ENCODE data around the gene DDX20. TPM values are rescaled to one million over a fixed set of nuclear protein-coding genes. Genes with fewer than 3 reads are reported as not detected.

DDX20 gene
- total RNA-seq, 4 donors from 2014 or later = 9.5 to 19.9 (median 13.1) TPM

DNA sequence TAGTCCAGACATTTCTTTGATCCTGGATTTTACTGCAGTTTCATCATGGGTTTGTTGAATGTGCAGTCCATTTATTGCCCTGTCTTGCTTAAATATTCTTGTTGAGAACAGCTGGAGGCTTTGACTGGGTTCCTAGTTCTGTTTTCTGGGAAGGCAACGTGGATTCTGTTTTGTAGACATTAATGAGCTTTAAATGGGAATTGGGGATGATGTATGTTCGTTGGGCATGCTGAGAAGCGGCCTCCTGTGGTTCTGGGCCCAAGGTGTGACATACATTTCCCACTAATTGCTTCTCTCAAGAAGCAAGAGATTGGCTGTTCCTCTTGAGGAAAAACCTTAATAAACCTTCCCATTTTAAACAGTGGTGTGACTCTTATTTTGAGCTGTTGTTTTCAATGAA is 39.4 kb upstream of the DDX20 start:
- Histone ChIP-seq H3K27ac (replicated peaks in 1 of 4) (no peak overlapping the region), H3K9me3 (no peaks in the 10 kb centered on the region), H3K4me3 (no peak overlapping the region), H3K4me1 (peaks cover 25 to 35% (median 31%) of the 10 kb centered on the region in 4 donors), H3K27me3 (no peaks in the 10 kb centered on the region), H3K36me3 (peaks cover 0 to 31% (median 16%) of the 10 kb centered on the region in 4 donors)
- intact Hi-C loops (cut with DNase I) = no loop called here
- 48% methylated on average over 3 of the region's 3 CpGs for WGBS
- no peak for DNase-seq (ENCODE audit: extremely low spot score)
- no peak for TF ChIP-seq POLR2A (IDR thresholded peaks at IDR 0.05; ENCODE audit: low read depth)
- TF ChIP-seq, protein P1, sequence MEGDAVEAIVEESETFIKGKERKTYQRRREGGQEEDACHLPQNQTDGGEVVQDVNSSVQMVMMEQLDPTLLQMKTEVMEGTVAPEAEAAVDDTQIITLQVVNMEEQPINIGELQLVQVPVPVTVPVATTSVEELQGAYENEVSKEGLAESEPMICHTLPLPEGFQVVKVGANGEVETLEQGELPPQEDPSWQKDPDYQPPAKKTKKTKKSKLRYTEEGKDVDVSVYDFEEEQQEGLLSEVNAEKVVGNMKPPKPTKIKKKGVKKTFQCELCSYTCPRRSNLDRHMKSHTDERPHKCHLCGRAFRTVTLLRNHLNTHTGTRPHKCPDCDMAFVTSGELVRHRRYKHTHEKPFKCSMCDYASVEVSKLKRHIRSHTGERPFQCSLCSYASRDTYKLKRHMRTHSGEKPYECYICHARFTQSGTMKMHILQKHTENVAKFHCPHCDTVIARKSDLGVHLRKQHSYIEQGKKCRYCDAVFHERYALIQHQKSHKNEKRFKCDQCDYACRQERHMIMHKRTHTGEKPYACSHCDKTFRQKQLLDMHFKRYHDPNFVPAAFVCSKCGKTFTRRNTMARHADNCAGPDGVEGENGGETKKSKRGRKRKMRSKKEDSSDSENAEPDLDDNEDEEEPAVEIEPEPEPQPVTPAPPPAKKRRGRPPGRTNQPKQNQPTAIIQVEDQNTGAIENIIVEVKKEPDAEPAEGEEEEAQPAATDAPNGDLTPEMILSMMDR (IDR thresholded peaks at IDR 0.05) = no peak
- no peak for TF ChIP-seq EP300 (IDR thresholded peaks at IDR 0.05)
- TF ChIP-seq POLR2AphosphoS5 (IDR thresholded peaks at IDR 0.05) = no peak

DNA sequence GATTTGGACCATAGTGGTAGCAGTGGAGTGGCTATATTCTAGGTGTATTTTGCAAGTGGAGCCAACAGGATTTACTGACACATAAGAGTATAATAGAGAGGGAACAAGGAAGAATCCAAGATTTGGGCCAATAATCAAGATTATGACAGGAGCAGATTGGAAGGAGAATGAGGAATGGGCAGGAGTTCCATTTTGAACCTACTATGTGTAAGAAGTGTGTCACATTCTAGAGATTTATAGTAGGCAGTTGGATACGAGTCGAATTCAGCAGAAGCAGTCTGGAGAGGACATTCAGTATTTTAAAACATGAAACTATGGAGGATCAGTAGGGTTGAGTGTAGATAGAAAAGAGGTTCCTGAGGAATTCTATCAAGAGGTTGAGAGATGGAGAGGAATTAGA is 38.3 kb upstream of the DDX20 start:
- TF ChIP-seq POLR2A (IDR thresholded peaks at IDR 0.05; ENCODE audit: low read depth) (no peak), POLR2AphosphoS5 (IDR thresholded peaks at IDR 0.05) (no peak)
- TF ChIP-seq, protein P1 (IDR thresholded peaks at IDR 0.05) = no peak
- 96% methylated on average over 2 of the region's 2 CpGs for WGBS
- Histone ChIP-seq H3K9me3 (no peaks in the 10 kb centered on the region), H3K36me3 (peaks cover 0 to 21% (median 11%) of the 10 kb centered on the region in 4 donors), H3K4me3 (no peak overlapping the region), H3K27me3 (no peaks in the 10 kb centered on the region), H3K4me1 (peaks cover 36 to 46% (median 42%) of the 10 kb centered on the region in 4 donors), H3K27ac (replicated peaks in 1 of 4) (no peak overlapping the region)
- no peak for DNase-seq (ENCODE audit: extremely low spot score)
- intact Hi-C loops (cut with DNase I) = no loop called here

DNA sequence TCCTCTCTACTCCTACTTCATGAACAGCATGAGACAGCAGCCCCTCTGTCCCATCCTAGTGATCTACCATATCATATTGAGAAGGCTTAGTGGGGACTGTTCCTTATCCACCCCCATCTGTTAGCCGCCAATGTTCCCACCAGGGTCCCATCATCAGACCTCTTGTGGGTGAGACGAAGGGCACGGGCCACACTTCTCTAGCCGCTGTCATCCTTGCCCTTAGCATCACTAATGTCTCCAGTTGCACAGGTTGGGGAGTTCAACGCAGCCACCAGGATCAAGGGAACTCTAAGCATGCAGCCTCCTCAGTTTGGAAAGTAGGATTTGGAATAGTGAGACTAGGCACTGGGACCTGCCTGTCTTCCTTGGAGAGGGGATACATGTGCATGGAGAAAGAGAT is 36.6 kb upstream of the DDX20 start:
- Histone ChIP-seq H3K4me1 (peaks cover 43 to 52% (median 45%) of the 10 kb centered on the region in 4 donors), H3K36me3 (peaks cover 0 to 14% (median 11%) of the 10 kb centered on the region in 4 donors), H3K27me3 (no peaks in the 10 kb centered on the region), H3K4me3 (no peak overlapping the region), H3K27ac (replicated peaks in 1 of 4) (peak overlapping the region in 2 of 4 donors; percentile 34 to 52), H3K9me3 (no peaks in the 10 kb centered on the region)
- no peak for DNase-seq (ENCODE audit: extremely low spot score)
- intact Hi-C loops (cut with DNase I) = no loop called here
- WGBS = 94% methylated on average over 5 of the region's 5 CpGs
- TF ChIP-seq POLR2AphosphoS5 (IDR thresholded peaks at IDR 0.05) (peak in 1 of 2 donors; percentile 34), EP300 (IDR thresholded peaks at IDR 0.05) (no peak), POLR2A (IDR thresholded peaks at IDR 0.05; ENCODE audit: low read depth) (no peak)
- TF ChIP-seq, protein P1 (IDR thresholded peaks at IDR 0.05) = no peak

DNA sequence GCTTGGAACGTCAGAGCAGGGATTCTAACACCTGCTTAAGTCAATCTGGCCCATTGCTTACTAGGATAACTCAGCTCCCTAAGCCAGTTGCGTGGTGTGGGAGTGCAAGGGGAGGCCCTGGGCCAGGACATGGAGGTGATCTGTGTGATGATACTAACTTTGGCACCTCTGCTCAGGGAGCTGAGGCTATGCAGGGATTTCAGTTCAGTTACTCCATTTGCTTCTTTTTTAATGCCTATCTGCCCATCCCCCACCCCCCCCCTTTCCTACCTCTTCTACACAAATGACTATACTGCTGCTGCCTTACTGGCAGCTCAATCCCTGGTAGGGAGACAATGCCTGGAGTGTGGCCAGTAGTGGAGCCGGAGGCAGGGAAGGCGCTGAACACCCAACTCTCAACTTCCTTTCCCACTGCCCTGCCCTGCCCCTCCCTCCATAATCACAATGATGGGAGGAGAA is 36.0 kb upstream of the DDX20 start:
- H3K4me3 ChIP-seq = no peak overlapping the region
- TF ChIP-seq POLR2A (IDR thresholded peaks at IDR 0.05; ENCODE audit: low read depth) (no peak), EP300 (IDR thresholded peaks at IDR 0.05) (no peak), POLR2AphosphoS5 (IDR thresholded peaks at IDR 0.05) (no peak)
- TF ChIP-seq, protein P1 (IDR thresholded peaks at IDR 0.05) = no peak
- peak overlapping the region in 3 of 4 donors; percentile 26 to 52 (median 34) for H3K27ac ChIP-seq (replicated peaks in 1 of 4)
- peaks cover 0 to 14% (median 11%) of the 10 kb centered on the region in 4 donors for H3K36me3 ChIP-seq
- intact Hi-C loops (cut with DNase I) = no loop called here
- 40% methylated on average over 4 of the region's 4 CpGs for WGBS
- DNase-seq (ENCODE audit: extremely low spot score) = no peak
- peaks cover 44 to 52% (median 47%) of the 10 kb centered on the region in 4 donors for H3K4me1 ChIP-seq
- H3K27me3 ChIP-seq = no peaks in the 10 kb centered on the region
- H3K9me3 ChIP-seq = no peaks in the 10 kb centered on the region
